Activated CD4-positive, alpha-beta T cell treated with anti-CD3 and anti-CD28 coated beads, Interleukin-2, amount 50 U/mL, for 4 hours (primary cell): ENCODE measurements around the gene UBXN7.
"Not testable (repeated sequence)": the region's sequence is repeated elsewhere in the genome, so short reads cannot be mapped to it uniquely, and the experiment has no call there.

ENCODE experiments used
- DNase-seq, 2 experiments: peaks; one replicate each; pipeline ENCODE4 v3.0.0-alpha.2; 2020

The UBXN7 gene

GRCh38 chr3:196432137-196432879, at the start of gene UBXN7:
Gene UBXN7, minus strand, starts transcription at chr3:196432427. Its CDS starts 28 bp downstream, at chr3:196432399.
- peak; percentile 93 for DNase-seq

GRCh38 chr3:196477678-196478077, 45.5 kb upstream of the UBXN7 start:
- no peak for DNase-seq

GRCh38 chr3:196472286-196472685, 40.1 kb upstream of the UBXN7 start:
- no peak for DNase-seq

GRCh38 chr3:196471551-196471950, 39.3 kb upstream of the UBXN7 start:
- DNase-seq = no peak

- not testable (repeated sequence) for DNase-seq
Measured at GRCh38 chr3:196470182-196470581, 38.0 kb upstream of the UBXN7 start.

- no peak for DNase-seq
Measured at GRCh38 chr3:196463804-196464203, 31.6 kb upstream of the UBXN7 start.

GRCh38 chr3:196463478-196463756, 31.2 kb upstream of the UBXN7 start:
- no peak for DNase-seq

- DNase-seq = not testable (repeated sequence)
Measured at GRCh38 chr3:196462680-196463477, 30.7 kb upstream of the UBXN7 start.

- no peak for DNase-seq
Measured at GRCh38 chr3:196458063-196458462, 25.8 kb upstream of the UBXN7 start.

- DNase-seq = not testable (repeated sequence)
Measured at GRCh38 chr3:196457470-196457869, 25.2 kb upstream of the UBXN7 start.

GRCh38 chr3:196454935-196455334, 22.7 kb upstream of the UBXN7 start:
- DNase-seq = no peak

- DNase-seq = not testable (repeated sequence)
Measured at GRCh38 chr3:196445391-196445790, 13.2 kb upstream of the UBXN7 start.

- DNase-seq = no peak
Measured at GRCh38 chr3:196444500-196444894, 12.3 kb upstream of the UBXN7 start.

- DNase-seq = no peak
Measured at GRCh38 chr3:196440696-196441095, 8.5 kb upstream of the UBXN7 start.

GRCh38 chr3:196440041-196440537, 7.9 kb upstream of the UBXN7 start:
- DNase-seq = no peak

- peak in 1 of 2 experiments; percentile 2 for DNase-seq
Measured at GRCh38 chr3:196431181-196432136, 768 bp downstream of the UBXN7 start.

GRCh38 chr3:196428041-196428440, 4.2 kb downstream of the UBXN7 start:
- DNase-seq = no peak

GRCh38 chr3:196424421-196424820, 7.8 kb downstream of the UBXN7 start:
- DNase-seq = not testable (repeated sequence)

- no peak for DNase-seq
Measured at GRCh38 chr3:196423044-196423781, 9.0 kb downstream of the UBXN7 start.

- DNase-seq = not testable (repeated sequence)
Measured at GRCh38 chr3:196421668-196422067, 10.6 kb downstream of the UBXN7 start.

GRCh38 chr3:196419386-196419785, 12.8 kb downstream of the UBXN7 start:
- no peak for DNase-seq

- DNase-seq = no peak
Measured at GRCh38 chr3:196418601-196419000, 13.6 kb downstream of the UBXN7 start.
